B cell (primary cell): ENCODE results near the gene RANBP3L. TPM values are rescaled to one million over a fixed set of nuclear protein-coding genes. Genes with fewer than 3 reads are reported as not detected.

Source experiments
- ATAC-seq: fragments of 200-7000 bp; cut with Tn5 transposase; one replicate; pipeline ENCODE4 v1.10.0; 2021; ENCODE audit warnings: low read depth, mild to moderate bottlenecking, moderate number of reproducible peaks, moderate library complexity
- CTCF ChIA-PET: fragments of 350-600 bp; sonication (Branson Sonifier 250); formaldehyde crosslinking; loops from one replicate; lab custom pipeline; 2021; ENCODE audit warnings: antibody characterized with exemption, inconsistent platforms; lab: Charles Lee
- POLR2A ChIA-PET: fragments of 350-600 bp; sonication (Branson Sonifier 250); formaldehyde crosslinking; loops from one replicate; lab custom pipeline; 2021; ENCODE audit warnings: antibody characterized with exemption; lab: Charles Lee
- DNase-seq: peaks from one replicate; pipeline ENCODE4 v3.0.0; 2013
- H2AFZ ChIP-seq: 2 replicates; pipeline ENCODE4 v1.6.1; 2012; ENCODE audit warnings: mild to moderate bottlenecking, low read depth, low read length; ENCODE audit not compliant: insufficient read depth, poor library complexity, severe bottlenecking
- H3K27ac ChIP-seq, 2 donors: 1 replicate in 1 of 2; 2 replicates in 1 of 2; pipeline ENCODE4 v1.5.1; 2012 to 2013; ENCODE audit warnings: low read length in 2 of 2, mild to moderate bottlenecking in 2 of 2, moderate library complexity in 1 of 2
- H3K27me3 ChIP-seq, 4 experiments: fragments of 200-600 bp in 1 of 4; sonication (generic) in 1 of 4; replicated peaks in 1 of 4; 1 replicate in 2 of 4; 2 replicates in 2 of 4; pipeline versions ENCODE4 v1.6.1 to v1.7.0; 2013 to 2016; ENCODE audit warnings: low read length in 3 of 4, mild to moderate bottlenecking in 2 of 4, mixed read lengths in 1 of 4, moderate library complexity in 1 of 4; ENCODE audit not compliant: insufficient read depth in 4 of 4, control insufficient read depth in 3 of 4; ENCODE audit errors: control extremely low read depth in 1 of 4
- H3K36me3 ChIP-seq, 2 experiments: replicated peaks in 1 of 2; 1 replicate in 1 of 2; 2 replicates in 1 of 2; pipeline versions ENCODE4 v1.6.1 to v1.7.1; 2013; ENCODE audit warnings: low read length in 1 of 2; ENCODE audit not compliant: insufficient read depth in 2 of 2, control insufficient read depth in 1 of 2; ENCODE audit errors: control extremely low read depth in 1 of 2, extremely low read depth in 1 of 2
- H3K4me1 ChIP-seq, 2 donors: fragments of 200-600 bp in 1 of 2; sonication (generic) in 1 of 2; 1 replicate in 1 of 2; 2 replicates in 1 of 2; pipeline versions ENCODE4 v1.5.1 to v1.6.1; 2013 to 2017; ENCODE audit warnings: low read length in 2 of 2; ENCODE audit not compliant: control insufficient read depth in 2 of 2, insufficient read depth in 2 of 2
- H3K4me2 ChIP-seq: replicated peaks from 2 replicates; pipeline ENCODE3; 2012; ENCODE audit warnings: mild to moderate bottlenecking, low read depth, low read length; ENCODE audit not compliant: poor library complexity, severe bottlenecking
- H3K4me3 ChIP-seq, 5 experiments: fragments of 200-600 bp in 1 of 5; sonication (generic) in 1 of 5; 1 replicate in 3 of 5; 2 replicates in 2 of 5; pipeline versions ENCODE4 v1.5.1 to v1.7.0; 2011 to 2016; ENCODE audit warnings: low read length in 4 of 5, mild to moderate bottlenecking in 4 of 5, low read depth in 2 of 5, control low read depth in 1 of 5, moderate library complexity in 1 of 5; ENCODE audit not compliant: insufficient read depth in 1 of 5; ENCODE audit errors: control extremely low read depth in 1 of 5, extremely low read depth in 1 of 5
- H3K79me2 ChIP-seq: fragments of 200-600 bp; sonication (generic); one replicate; pipeline ENCODE4 v1.6.0; 2016; ENCODE audit warnings: low read length; ENCODE audit not compliant: control insufficient read depth, insufficient read depth
- H3K9ac ChIP-seq: fragments of 200-600 bp; sonication (generic); 2 replicates; pipeline ENCODE4 v1.6.1; 2017; ENCODE audit warnings: mild to moderate bottlenecking, low read length, moderate library complexity
- H3K9me3 ChIP-seq, 3 donors: one replicate each; pipeline versions ENCODE4 v1.6.1 to v1.7.1; 2013; ENCODE audit warnings: low read length in 2 of 3; ENCODE audit not compliant: control insufficient read depth in 2 of 3, insufficient read depth in 1 of 3; ENCODE audit errors: control extremely low read depth in 1 of 3
- H4K20me1 ChIP-seq: 2 replicates; pipeline ENCODE4 v1.6.0; 2012; ENCODE audit warnings: mild to moderate bottlenecking, low read length; ENCODE audit not compliant: insufficient read depth, control insufficient read depth, poor library complexity, severe bottlenecking
- H3K27ac Mint-ChIP-seq: one replicate; pipeline ENCODE4 v1.8.0; 2021; ENCODE audit warnings: mixed read lengths
- H3K27me3 Mint-ChIP-seq: one replicate; pipeline ENCODE4 v1.8.0; 2021; ENCODE audit warnings: mixed read lengths
- H3K4me1 Mint-ChIP-seq: one replicate; pipeline ENCODE4 v1.8.0; 2021; ENCODE audit warnings: mixed read lengths
- H3K4me3 Mint-ChIP-seq: one replicate; pipeline ENCODE4 v1.8.0; 2021; ENCODE audit warnings: mixed read lengths
- H3K9me3 Mint-ChIP-seq: one replicate; pipeline ENCODE4 v1.8.0; 2022; ENCODE audit warnings: mixed read lengths; ENCODE audit not compliant: insufficient read depth
- EZH2 ChIP-seq: IDR thresholded peaks from 2 replicates; pipeline ENCODE4 v1.6.1; 2012; ENCODE audit warnings: borderline replicate concordance, low read depth, mild to moderate bottlenecking, moderate library complexity, low read length; ENCODE audit not compliant: insufficient read depth, poor library complexity, severe bottlenecking
- WGBS: methylation state at CpG from one replicate; pipeline ENCODE4 v1.1.5; 2013; ENCODE audit warnings: missing lambda C conversion rate; ENCODE audit not compliant: insufficient coverage; 5-methylcytosine and 5-hydroxymethylcytosine counted together
- intact Hi-C: fragments of 100-400 bp; cut with micrococcal nuclease; formaldehyde crosslinking; loops from one replicate; pipeline ENCODE4 v1.10.0; 2022
- polyA plus RNA-seq: library from polyadenylated mRNA; depleted of rRNA; stranded (reverse); fragments of >200 nt; gene quantifications from 2 replicates; pipeline ENCODE4 v1.2.3, GENCODE V29; 2012
- total RNA-seq, 2 donors: library from RNA; stranded (reverse); fragments of 120-200 nt in 1 of 2; gene quantifications; 1 replicate in 1 of 2; 2 replicates in 1 of 2; pipeline versions ENCODE4 v1.2.3 to v1.2.4, GENCODE V29; 2013 to 2022
- TF ChIP-seq, protein P1 (sequence below): fragments of 200-600 bp; IDR thresholded peaks from one replicate; pipeline ENCODE4 v1.8.0; 2022; ENCODE audit warnings: antibody characterized with exemption, mild to moderate bottlenecking

RANBP3L gene
- total and polyA plus RNA-seq, 2 donors (not counting 1 experiment from before 2014, with no cell fraction given) = not detected

DNA sequence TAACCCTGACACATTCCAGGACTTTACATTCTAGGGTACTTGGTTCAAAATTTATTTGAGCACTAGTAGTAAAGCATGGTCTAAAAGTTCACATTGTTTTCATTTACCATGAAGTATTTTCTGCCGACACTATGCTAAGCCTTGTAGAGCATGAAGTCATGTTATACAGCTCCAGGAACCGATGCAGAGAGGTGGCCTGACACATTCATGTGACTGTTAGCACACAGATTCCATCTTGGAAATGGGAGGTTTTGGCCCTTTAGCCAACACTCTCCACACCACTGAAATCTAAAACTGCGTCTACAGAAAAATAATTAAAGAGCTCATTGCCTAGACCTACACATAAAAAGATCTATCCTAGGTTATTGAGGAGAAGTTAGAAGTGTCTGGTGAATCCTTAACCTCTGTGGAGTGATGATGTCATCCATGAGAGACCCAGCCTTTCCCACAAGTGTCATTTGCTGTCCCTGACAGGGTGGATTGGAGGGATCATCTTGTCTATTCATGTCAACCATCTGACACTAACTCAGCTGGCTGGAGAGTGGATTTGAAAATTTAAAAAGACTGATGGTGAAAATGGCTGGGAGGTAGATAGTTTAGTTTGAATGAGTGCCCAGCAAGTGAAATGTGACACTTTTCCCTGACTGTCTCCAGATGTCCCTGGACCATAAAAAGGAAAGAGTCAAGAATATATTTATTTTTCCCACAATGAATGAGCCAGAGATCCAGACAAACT is 1.3 kb downstream of the RANBP3L start:
- TF ChIP-seq, protein P1, sequence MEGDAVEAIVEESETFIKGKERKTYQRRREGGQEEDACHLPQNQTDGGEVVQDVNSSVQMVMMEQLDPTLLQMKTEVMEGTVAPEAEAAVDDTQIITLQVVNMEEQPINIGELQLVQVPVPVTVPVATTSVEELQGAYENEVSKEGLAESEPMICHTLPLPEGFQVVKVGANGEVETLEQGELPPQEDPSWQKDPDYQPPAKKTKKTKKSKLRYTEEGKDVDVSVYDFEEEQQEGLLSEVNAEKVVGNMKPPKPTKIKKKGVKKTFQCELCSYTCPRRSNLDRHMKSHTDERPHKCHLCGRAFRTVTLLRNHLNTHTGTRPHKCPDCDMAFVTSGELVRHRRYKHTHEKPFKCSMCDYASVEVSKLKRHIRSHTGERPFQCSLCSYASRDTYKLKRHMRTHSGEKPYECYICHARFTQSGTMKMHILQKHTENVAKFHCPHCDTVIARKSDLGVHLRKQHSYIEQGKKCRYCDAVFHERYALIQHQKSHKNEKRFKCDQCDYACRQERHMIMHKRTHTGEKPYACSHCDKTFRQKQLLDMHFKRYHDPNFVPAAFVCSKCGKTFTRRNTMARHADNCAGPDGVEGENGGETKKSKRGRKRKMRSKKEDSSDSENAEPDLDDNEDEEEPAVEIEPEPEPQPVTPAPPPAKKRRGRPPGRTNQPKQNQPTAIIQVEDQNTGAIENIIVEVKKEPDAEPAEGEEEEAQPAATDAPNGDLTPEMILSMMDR = no peak
- TF ChIP-seq EZH2 = no peak
- DNase-seq = no peak
- H3K9me3 Mint-ChIP-seq = no peaks in the 10 kb centered on the region
- Histone ChIP-seq H3K27me3 (no peaks in the 10 kb centered on the region), H3K4me3 (no peak overlapping the region), H3K36me3 (no peaks in the 10 kb centered on the region), H3K79me2 (no peaks in the 10 kb centered on the region), H2AFZ (no peak overlapping the region), H3K27ac (no peak overlapping the region), H3K9me3 (no peaks in the 10 kb centered on the region), H3K9ac (no peak overlapping the region), H3K4me2 (no peak overlapping the region), H4K20me1 (no peaks in the 10 kb centered on the region), H3K4me1 (no peaks in the 10 kb centered on the region)
- no peak overlapping the region for H3K4me3 Mint-ChIP-seq
- 93% methylated on average over 2 of the region's 3 CpGs for WGBS
- POLR2A ChIA-PET = no interaction called here
- H3K27me3 Mint-ChIP-seq = peaks cover 21% of the 10 kb centered on the region
- intact Hi-C loops = no loop called here
- no peak overlapping the region for H3K27ac Mint-ChIP-seq
- peaks cover 8% of the 10 kb centered on the region for H3K4me1 Mint-ChIP-seq
- CTCF ChIA-PET = interaction anchor here (1.2 kb wide), 1 partner anchor 35 kb away, joined by 4 read pairs; no protein-coding TSS in a partner anchor
- no peak for ATAC-seq

DNA sequence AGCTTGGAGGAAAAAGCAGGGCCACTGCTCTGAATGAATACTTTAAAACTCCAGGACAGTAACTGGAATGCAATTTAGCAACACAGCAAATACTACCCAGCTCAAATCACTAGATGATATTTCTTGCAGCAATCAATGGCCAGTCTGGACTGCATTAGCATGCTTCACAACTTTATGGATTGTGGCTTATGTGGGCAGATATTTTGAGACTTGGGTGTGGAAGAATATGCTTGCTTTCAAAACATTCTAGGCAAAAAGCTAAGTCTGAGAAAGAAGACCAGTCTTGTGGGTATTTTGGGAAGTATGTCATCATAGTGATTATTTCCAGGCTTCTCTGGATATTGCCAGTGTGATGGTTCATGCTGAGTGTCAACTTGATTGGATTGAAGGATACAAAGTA is 3.1 kb downstream of the RANBP3L start:
- H3K27ac Mint-ChIP-seq = no peak overlapping the region
- ChIA-PET POLR2A (no interaction called here), CTCF (no interaction called here)
- no peak overlapping the region for H3K4me3 ChIP-seq
- H3K27ac ChIP-seq = no peak overlapping the region
- H3K9ac ChIP-seq = no peak overlapping the region
- no peaks in the 10 kb centered on the region for H3K27me3 ChIP-seq
- no peaks in the 10 kb centered on the region for H4K20me1 ChIP-seq
- no peak overlapping the region for H2AFZ ChIP-seq
- H3K9me3 ChIP-seq = no peaks in the 10 kb centered on the region
- intact Hi-C loops = no loop called here
- H3K36me3 ChIP-seq = no peaks in the 10 kb centered on the region
- H3K4me2 ChIP-seq = no peak overlapping the region
- ATAC-seq (no peak), DNase-seq (no peak)
- H3K4me1 Mint-ChIP-seq = peaks cover 8% of the 10 kb centered on the region
- H3K9me3 Mint-ChIP-seq = no peaks in the 10 kb centered on the region
- peaks cover 21% of the 10 kb centered on the region for H3K27me3 Mint-ChIP-seq
- H3K4me1 ChIP-seq = no peaks in the 10 kb centered on the region
- H3K4me3 Mint-ChIP-seq = no peak overlapping the region
- H3K79me2 ChIP-seq = no peaks in the 10 kb centered on the region
- TF ChIP-seq, protein P1 = no peak
- TF ChIP-seq EZH2 = no peak
